Naive thymus-derived CD4-positive, alpha-beta T cell (primary cell): ENCODE measurements around the gene OR52M1. TPM values are rescaled to one million over a fixed set of nuclear protein-coding genes. Genes with fewer than 3 reads are reported as not detected.

Experiments
- ATAC-seq: fragments of 150-1000 bp; cut with Tn5 transposase; 2 replicates; pipeline ENCODE4 v1.10.0; 2021; ENCODE audit warnings: mild to moderate bottlenecking, moderate library complexity
- CTCF ChIA-PET: fragments of 350-600 bp; sonication (Branson Sonifier 250); formaldehyde crosslinking; loops from one replicate; lab custom pipeline; 2021; ENCODE audit warnings: antibody characterized with exemption; lab: Charles Lee
- POLR2A ChIA-PET: fragments of 350-600 bp; sonication (Branson Sonifier 250); formaldehyde crosslinking; loops from one replicate; lab custom pipeline; 2021; ENCODE audit warnings: antibody characterized with exemption, inconsistent platforms; lab: Charles Lee
- DNase-seq, 9 donors: peaks; one replicate each; pipeline versions ENCODE4 v3.0.0 to v3.0.0-alpha.2; 2020 to 2022; ENCODE audit warnings: mixed read lengths in 1 of 9
- H3K27ac ChIP-seq: one replicate; pipeline ENCODE4 v1.7.0; 2013; ENCODE audit warnings: mild to moderate bottlenecking, low read depth, low read length, moderate library complexity
- H3K27me3 ChIP-seq, 2 donors: one replicate each; pipeline ENCODE4 v1.7.0; 2013; ENCODE audit warnings: low read length in 2 of 2, mild to moderate bottlenecking in 2 of 2, moderate library complexity in 2 of 2; ENCODE audit not compliant: control insufficient read depth in 2 of 2, insufficient read depth in 2 of 2
- H3K36me3 ChIP-seq, 3 experiments: 1 replicate in 2 of 3; 2 replicates in 1 of 3; pipeline ENCODE4 v1.7.0; 2013; ENCODE audit warnings: low read length in 3 of 3, mild to moderate bottlenecking in 3 of 3, moderate library complexity in 1 of 3; ENCODE audit not compliant: insufficient read depth in 3 of 3, control insufficient read depth in 2 of 3
- H3K4me1 ChIP-seq, 2 donors: one replicate each; pipeline ENCODE4 v1.7.0; 2013; ENCODE audit warnings: low read length in 2 of 2, mild to moderate bottlenecking in 2 of 2, moderate library complexity in 1 of 2; ENCODE audit not compliant: control insufficient read depth in 2 of 2, insufficient read depth in 2 of 2
- H3K4me3 ChIP-seq: 2 replicates; pipeline ENCODE4 v1.7.0; 2013; ENCODE audit warnings: mild to moderate bottlenecking, low read length
- H3K9me3 ChIP-seq, 3 experiments: 1 replicate in 2 of 3; 2 replicates in 1 of 3; pipeline ENCODE4 v1.7.0; 2013; ENCODE audit warnings: low read length in 3 of 3; ENCODE audit not compliant: control insufficient read depth in 2 of 3
- H3K27ac Mint-ChIP-seq, 9 donors: one replicate each; pipeline ENCODE4 v1.8.0; 2020 to 2022; ENCODE audit warnings: mixed read lengths in 9 of 9, mild to moderate bottlenecking in 8 of 9, moderate library complexity in 5 of 9, inconsistent platforms in 2 of 9
- H3K27me3 Mint-ChIP-seq, 5 donors: one replicate each; pipeline ENCODE4 v1.8.0; 2021 to 2022; ENCODE audit warnings: mixed read lengths in 5 of 5, mild to moderate bottlenecking in 1 of 5
- H3K36me3 Mint-ChIP-seq, 5 donors: one replicate each; pipeline ENCODE4 v1.8.0; 2020 to 2022; ENCODE audit warnings: mixed read lengths in 5 of 5, mild to moderate bottlenecking in 3 of 5, inconsistent platforms in 1 of 5
- H3K4me1 Mint-ChIP-seq, 7 donors: one replicate each; pipeline ENCODE4 v1.8.0; 2020 to 2022; ENCODE audit warnings: mixed read lengths in 7 of 7, mild to moderate bottlenecking in 3 of 7, inconsistent platforms in 1 of 7
- H3K4me3 Mint-ChIP-seq, 10 donors: one replicate each; pipeline ENCODE4 v1.8.0; 2020 to 2022; ENCODE audit warnings: mild to moderate bottlenecking in 10 of 10, mixed read lengths in 10 of 10, moderate library complexity in 6 of 10, inconsistent platforms in 2 of 10
- H3K9me3 Mint-ChIP-seq, 11 donors: one replicate each; pipeline ENCODE4 v1.8.0; 2020 to 2022; ENCODE audit warnings: mixed read lengths in 11 of 11, mild to moderate bottlenecking in 4 of 11, inconsistent platforms in 1 of 11, moderate library complexity in 1 of 11
- intact Hi-C, 2 donors: fragments of 100-400 bp; cut with micrococcal nuclease; formaldehyde crosslinking; loops; one replicate each; pipeline ENCODE4 v1.15.1; 2023
- polyA plus RNA-seq, 2 donors: library from polyadenylated mRNA; unstranded; fragments of 300-500 nt; fragmentation: Illumina TruSeq; gene quantifications; one replicate each; pipeline ENCODE4 v1.2.3, GENCODE V29; 2021
- total RNA-seq, 6 experiments: library from RNA in 5 of 6; stranded (reverse) in 5 of 6; gene quantifications; 1 replicate in 5 of 6; 2 replicates in 1 of 6; pipeline ENCODE4 v1.2.3 and lab custom pipeline; 2021 to 2026

OR52M1 gene
- total and polyA plus RNA-seq, 7 experiments from 2014 or later, result not detected

GRCh38 chr11:4581443-4581842 lies 36.5 kb downstream of the OR52M1 start, which contains the start of gene OR52I2:
OR52I2 (plus strand) TSS chr11:4581743.
- no peak for ATAC-seq
- intact Hi-C loops, result no loop called here
- ChIA-PET CTCF (no interaction called here), POLR2A (no interaction called here)
- no peaks in the 10 kb centered on the region for H3K9me3 ChIP-seq
- H3K36me3 ChIP-seq, result no peaks in the 10 kb centered on the region
- H3K27me3 ChIP-seq, result peaks cover 0 to 2% of the 10 kb centered on the region in 2 donors
- H3K4me3 ChIP-seq, result no peak within 1 kb of the TSS
- no peak for DNase-seq
- Mint-ChIP-seq H3K27ac (no peak within 1 kb of the TSS), H3K4me3 (no peak within 1 kb of the TSS), H3K27me3 (peaks cover 20 to 64% (median 31%) of the 10 kb centered on the region in 5 donors), H3K36me3 (peaks cover 0 to 4% (median 0%) of the 10 kb centered on the region in 5 donors), H3K4me1 (no peaks in the 10 kb centered on the region), H3K9me3 (peaks cover 0 to 5% (median 0%) of the 10 kb centered on the region in 11 donors)
- no peak within 1 kb of the TSS for H3K27ac ChIP-seq
- H3K4me1 ChIP-seq, result no peaks in the 10 kb centered on the region

- H3K27ac ChIP-seq, result no peak overlapping the region
- H3K9me3 ChIP-seq, result no peaks in the 10 kb centered on the region
- no peaks in the 10 kb centered on the region for H3K36me3 ChIP-seq
- Mint-ChIP-seq H3K4me1 (peaks cover 0 to 2% (median 0%) of the 10 kb centered on the region in 7 donors), H3K27me3 (peaks cover 4 to 28% (median 15%) of the 10 kb centered on the region in 5 donors), H3K4me3 (no peak overlapping the region), H3K36me3 (peaks cover 0 to 7% (median 0%) of the 10 kb centered on the region in 5 donors), H3K27ac (no peak overlapping the region), H3K9me3 (no peaks in the 10 kb centered on the region)
- ATAC-seq (no peak), DNase-seq (no peak)
- H3K4me1 ChIP-seq, result no peaks in the 10 kb centered on the region
- H3K27me3 ChIP-seq, result no peaks in the 10 kb centered on the region
- no peak overlapping the region for H3K4me3 ChIP-seq
- intact Hi-C loops, result no loop called here
- ChIA-PET POLR2A (no interaction called here), CTCF (no interaction called here)
Observed at GRCh38 chr11:4589017-4589416, 44.0 kb downstream of the OR52M1 start.

DNA sequence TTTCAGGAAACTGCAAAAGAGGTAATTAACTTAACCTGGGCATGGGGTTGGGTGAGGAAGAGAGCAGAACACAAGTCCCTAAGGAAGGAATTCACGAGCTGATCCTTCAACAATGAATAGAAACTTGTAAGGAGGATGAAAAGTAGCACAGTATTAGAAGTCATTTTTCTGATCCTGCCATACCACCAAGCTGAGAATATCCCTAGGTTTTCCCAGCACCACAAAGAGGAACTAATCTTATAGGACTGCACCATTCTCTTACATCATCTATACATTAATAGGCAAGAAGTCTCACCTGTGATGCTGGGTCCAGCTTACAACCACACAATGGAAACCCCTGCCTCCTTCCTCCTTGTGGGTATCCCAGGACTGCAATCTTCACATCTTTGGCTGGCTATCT lies 48.7 kb downstream of the OR52M1 start, which contains the start of gene OR52I1:
OR52I1 (plus strand) TSS at position 301 of the 400 bp plus-strand sequence; CDS start at position 301, 0 bp downstream.
- ChIA-PET CTCF (no interaction called here), POLR2A (no interaction called here)
- H3K36me3 ChIP-seq, result peaks cover 0 to 9% (median 6%) of the 10 kb centered on the region in 3 experiments
- no peak for ATAC-seq
- peaks cover 0 to 34% (median 15%) of the 10 kb centered on the region in 5 donors for H3K36me3 Mint-ChIP-seq
- H3K4me1 ChIP-seq, result no peaks in the 10 kb centered on the region
- H3K27ac Mint-ChIP-seq, result no peak within 1 kb of the TSS
- no peaks in the 10 kb centered on the region for H3K9me3 ChIP-seq
- H3K4me3 ChIP-seq, result no peak within 1 kb of the TSS
- H3K27me3 ChIP-seq, result no peaks in the 10 kb centered on the region
- peaks cover 0 to 4% (median 0%) of the 10 kb centered on the region in 5 donors for H3K27me3 Mint-ChIP-seq
- H3K27ac ChIP-seq, result no peak within 1 kb of the TSS
- no peak for DNase-seq
- no peaks in the 10 kb centered on the region for H3K9me3 Mint-ChIP-seq
- H3K4me3 Mint-ChIP-seq, result no peak within 1 kb of the TSS
- peaks cover 0 to 2% (median 0%) of the 10 kb centered on the region in 7 donors for H3K4me1 Mint-ChIP-seq
- intact Hi-C loops, result no loop called here

Other genes with a start within 250 kb of the OR52M1 start
- not detected for gene OR52B4, start 176.8 kb upstream of the OR52M1 start, total RNA-seq
- not detected for gene OR52B4, start 176.8 kb upstream of the OR52M1 start, polyA plus RNA-seq
- 10 to 100 TPM; 17.5 to 78.9 (median 29.7) TPM for gene TRIM21, start 151.5 kb upstream of the OR52M1 start, total RNA-seq
- gene TRIM21, start 151.5 kb upstream of the OR52M1 start, polyA plus RNA-seq, result 10 to 100 TPM; 34.7 to 62.2 TPM
- gene OR52K2, start 95.9 kb upstream of the OR52M1 start, total RNA-seq, result 1 to 10 TPM in 1 of 5 experiments, not detected in 4; 1.4 TPM
- not detected for gene OR52K2, start 95.9 kb upstream of the OR52M1 start, polyA plus RNA-seq
- under 1 TPM in 2 of 5 experiments, not detected in 3; 0.29 to 0.39 TPM for gene OR52K1, start 62.5 kb upstream of the OR52M1 start, total RNA-seq
- not detected for gene OR52K1, start 62.5 kb upstream of the OR52M1 start, polyA plus RNA-seq
- not detected for gene OR52I2, start 36.6 kb downstream of the OR52M1 start, total RNA-seq
- not detected for gene OR52I2, start 36.6 kb downstream of the OR52M1 start, polyA plus RNA-seq
- gene OR52I1, start 48.8 kb downstream of the OR52M1 start, total RNA-seq, result not detected
- under 1 TPM in 1 of 2 donors, not detected in 1; 0.07 TPM for gene OR52I1, start 48.8 kb downstream of the OR52M1 start, polyA plus RNA-seq
- gene TRIM68, start 63.0 kb downstream of the OR52M1 start, total RNA-seq, result 10 to 100 TPM in 3 of 5 experiments, 1 to 10 TPM in 2; 3.8 to 29.5 (median 12.4) TPM
- gene TRIM68, start 63.0 kb downstream of the OR52M1 start, polyA plus RNA-seq, result 10 to 100 TPM; 13.0 to 19.3 TPM
- gene OR51D1, start 92.3 kb downstream of the OR52M1 start, total RNA-seq, result not detected
- not detected for gene OR51D1, start 92.3 kb downstream of the OR52M1 start, polyA plus RNA-seq
- gene OR51E1, start 98.8 kb downstream of the OR52M1 start, total RNA-seq, result not detected
- gene OR51E1, start 98.8 kb downstream of the OR52M1 start, polyA plus RNA-seq, result not detected
- gene OR51E2, start 152.7 kb downstream of the OR52M1 start, total RNA-seq, result not detected
- gene OR51E2, start 152.7 kb downstream of the OR52M1 start, polyA plus RNA-seq, result not detected
- gene MMP26, start 159.6 kb downstream of the OR52M1 start, total RNA-seq, result not detected
- gene MMP26, start 159.6 kb downstream of the OR52M1 start, polyA plus RNA-seq, result not detected
- not detected for gene OR51F1, start 224.7 kb downstream of the OR52M1 start, total RNA-seq
- not detected for gene OR51F1, start 224.7 kb downstream of the OR52M1 start, polyA plus RNA-seq